Pancreas (tissue), 10 donors: ENCODE data around the gene WDR11. TPM values are rescaled to one million over a fixed set of nuclear protein-coding genes. Genes with fewer than 3 reads are reported as not detected.
"Not testable (repeated sequence)": the region's sequence is repeated elsewhere in the genome, so short reads cannot be mapped to it uniquely, and the experiment has no call there.

Experiments used
- ATAC-seq, 4 donors: fragments of 200-7000 bp; cut with Tn5 transposase; one replicate each; pipeline versions ENCODE4 v1.8.0 to v1.9.1; 2020; ENCODE audit warnings: mild to moderate bottlenecking in 4 of 4, moderate library complexity in 4 of 4
- DNase-seq, 6 donors: peaks; one replicate each; pipeline ENCODE4 v3.0.0-alpha.2; 2020
- FAIRE-seq: peaks from 2 replicates; lab custom pipeline; 2012; peaks lifted over from hg19 to GRCh38; lab: Jason Lieb, UNC
- H3K27ac ChIP-seq, 4 donors: fragments of 200-600 bp; sonication (generic); 1 replicate in 3 of 4; 2 replicates in 1 of 4; pipeline versions ENCODE4 v1.5.0 to v1.8.0; 2020
- H3K27me3 ChIP-seq, 4 donors: fragments of 200-600 bp; one replicate each; pipeline ENCODE4 v1.8.0; 2021
- H3K36me3 ChIP-seq, 3 donors: fragments of 200-600 bp; sonication (generic) in 1 of 3; one replicate each; pipeline versions ENCODE4 v1.5.0 to v1.8.0; 2020 to 2021
- H3K4me1 ChIP-seq, 3 donors: fragments of 200-600 bp; one replicate each; pipeline ENCODE4 v1.8.0; 2021
- H3K4me3 ChIP-seq, 4 donors: fragments of 200-600 bp; sonication (generic) in 2 of 4; one replicate each; pipeline versions ENCODE4 v1.5.0 to v1.8.0; 2020 to 2021
- H3K9me3 ChIP-seq, 4 donors: fragments of 200-600 bp; one replicate each; pipeline ENCODE4 v1.8.0; 2021
- CTCF ChIP-seq, 4 donors: fragments of 200-600 bp; sonication (generic) in 3 of 4; IDR thresholded peaks; one replicate each; pipeline versions ENCODE4 v1.5.0 to v1.8.0; 2021; ENCODE audit warnings: antibody characterized with exemption in 4 of 4
- WGBS, 2 donors: extraction: QIAGEN DNeasy Blood & Tissue Kit; methylation state at CpG; one replicate each; pipeline ENCODE4 v1.1.7; 2013; 5-methylcytosine and 5-hydroxymethylcytosine counted together
- intact Hi-C, 3 donors: fragments of 100-400 bp; cut with DNase I; formaldehyde crosslinking; loops; one replicate each; pipeline versions ENCODE4 v1.11.1 to v1.14.2; 2022
- polyA plus RNA-seq, 2 donors: library from polyadenylated mRNA; stranded (reverse); fragments of 200-250 nt; gene quantifications; one replicate each; pipeline ENCODE4 v1.2.3, GENCODE V29; 2013
- total RNA-seq, 6 donors: library from RNA; stranded (reverse); fragmentation: NEBNext Ultra II Directional in 4 of 6; extraction: Animal tissue kit (Norgen Biotek cat#: 25700) in 4 of 6; gene quantifications; one replicate each; pipeline versions ENCODE4 v1.2.1 to v1.2.4, GENCODE V29; 2021 to 2023
- donor health status: healthy with polysubstance abuse.
- donor health status: DM: no; HTN: no; CAD: no; lungs with moderate emphysema.
- donor health status: DM: no; HTN: no; CAD: no.
- donor health status: control.
- donor health status: control.
- donor health status: Bipolar disorder and iron deficiency.
- donor health status: DM: yes; HTN: yes; CAD: no.
- donor health status: DM: no; HTN: no; CAD: no.
- donor health status: DM: no; HTN: no; CAD: no.
- donor health status: DM: yes; HTN: yes; CAD: no.

Gene WDR11
- total and polyA plus RNA-seq, 8 donors: 14.8 to 30.5 (median 18.3) TPM

- H3K9me3 ChIP-seq: no peaks in the 10 kb centered on the region
- intact Hi-C loops: no loop called here
- WGBS, 2 donors: 92 to 94% methylated on average over 1 of the region's 1 CpG
- peaks cover 0 to 32% (median 5%) of the 10 kb centered on the region in 3 donors for H3K36me3 ChIP-seq
- no peaks in the 10 kb centered on the region for H3K27me3 ChIP-seq
- ATAC-seq (no peak), FAIRE-seq (no peak), DNase-seq (no peak)
- H3K4me3 ChIP-seq: no peak overlapping the region
- no peak for TF ChIP-seq CTCF (IDR thresholded peaks at IDR 0.05)
- no peak overlapping the region for H3K27ac ChIP-seq
- H3K4me1 ChIP-seq: no peaks in the 10 kb centered on the region
Observed at GRCh38 chr10:120894556-120894955, 43.4 kb downstream of the WDR11 start.

- ATAC-seq (peak in 3 of 4 donors; percentile 57 to 77 (median 76)), FAIRE-seq (no peak), DNase-seq (no peak)
- WGBS, 2 donors: 41 to 55% methylated on average over 2 of the region's 2 CpGs
- intact Hi-C loops: no loop called here
- H3K27me3 ChIP-seq: no peaks in the 10 kb centered on the region
- H3K36me3 ChIP-seq: peaks cover 0 to 15% (median 0%) of the 10 kb centered on the region in 3 donors
- H3K9me3 ChIP-seq: no peaks in the 10 kb centered on the region
- no peaks in the 10 kb centered on the region for H3K4me1 ChIP-seq
- H3K4me3 ChIP-seq: no peak overlapping the region
- H3K27ac ChIP-seq: no peak overlapping the region
- TF ChIP-seq CTCF (IDR thresholded peaks at IDR 0.05): no peak
Observed at GRCh38 chr10:120897343-120897742, 46.2 kb downstream of the WDR11 start.

- no peak for FAIRE-seq
- no peak for ATAC-seq
- WGBS, 2 donors: 87 to 93% methylated on average over 9 of the region's 9 CpGs
Observed at GRCh38 chr10:120905268-120905667, 54.1 kb downstream of the WDR11 start.

GRCh38 chr10:120917521-120918250 is 66.5 kb downstream of the WDR11 start:
- 52 to 82% methylated on average over 9 of the region's 9 CpGs for WGBS, 2 donors
- H3K4me1 ChIP-seq: no peaks in the 10 kb centered on the region
- DNase-seq: no peak
- no peaks in the 10 kb centered on the region for H3K27me3 ChIP-seq
- intact Hi-C loops: no loop called here
- no peak overlapping the region for H3K4me3 ChIP-seq
- peak in 1 of 4 donors; percentile 39 for ATAC-seq
- no peaks in the 10 kb centered on the region for H3K36me3 ChIP-seq
- TF ChIP-seq CTCF (IDR thresholded peaks at IDR 0.05): no peak
- H3K27ac ChIP-seq: no peak overlapping the region
- no peak for FAIRE-seq
- H3K9me3 ChIP-seq: no peaks in the 10 kb centered on the region

More at GRCh38 chr10:120905268-120905667, 54.1 kb downstream of the WDR11 start:
- Histone ChIP-seq H3K4me1 (no peaks in the 10 kb centered on the region), H3K9me3 (no peaks in the 10 kb centered on the region), H3K36me3 (peaks cover 13 to 49% (median 16%) of the 10 kb centered on the region in 3 donors), H3K4me3 (no peak overlapping the region), H3K27me3 (no peaks in the 10 kb centered on the region), H3K27ac (no peak overlapping the region)
- TF ChIP-seq CTCF (IDR thresholded peaks at IDR 0.05): no peak
- DNase-seq: no peak
- intact Hi-C loops: no loop called here

- ATAC-seq, H3K4me3 ChIP-seq, H3K4me1 ChIP-seq, H3K9me3 ChIP-seq, intact Hi-C loops, FAIRE-seq, H3K36me3 ChIP-seq, DNase-seq, H3K27ac ChIP-seq, H3K27me3 ChIP-seq: not testable (repeated sequence)
- WGBS, 2 donors: 74 to 87% methylated on average over 19 to 29 of the region's 29 CpGs
Observed at GRCh38 chr10:120923886-120924285, 72.7 kb downstream of the WDR11 start.
